Peyer's patch (tissue), 4 donors: ENCODE data around the gene IQSEC3. TPM values are rescaled to one million over a fixed set of nuclear protein-coding genes. Genes with fewer than 3 reads are reported as not detected.

Experiments
- DNase-seq, 3 donors: peaks; one replicate each; pipeline ENCODE4 v3.0.0-alpha.2; 2017 to 2019
- H3K27ac ChIP-seq, 4 donors: fragments of 200-600 bp; sonication (generic); one replicate each; pipeline ENCODE4 v1.5.1; 2016 to 2019
- H3K27me3 ChIP-seq, 2 donors: fragments of 200-600 bp; sonication (generic); one replicate each; pipeline ENCODE4 v1.5.1; 2019
- H3K36me3 ChIP-seq, 3 donors: fragments of 200-600 bp; sonication (generic); one replicate each; pipeline ENCODE4 v1.5.1; 2016 to 2019
- H3K4me1 ChIP-seq, 4 donors: fragments of 200-600 bp; sonication (generic); one replicate each; pipeline ENCODE4 v1.5.1; 2016 to 2019
- H3K4me3 ChIP-seq, 4 donors: fragments of 200-600 bp; sonication (generic); 1 replicate in 3 of 4; 2 replicates in 1 of 4; pipeline ENCODE4 v1.5.1; 2016 to 2019; ENCODE audit warnings: mild to moderate bottlenecking in 1 of 4
- H3K9me3 ChIP-seq, 4 donors: fragments of 200-600 bp; sonication (generic); one replicate each; pipeline ENCODE4 v1.5.1; 2016 to 2019; ENCODE audit warnings: mild to moderate bottlenecking in 1 of 4
- POLR2A ChIP-seq, 2 donors: fragments of 450-650 bp; IDR thresholded peaks; one replicate each; pipeline ENCODE4 v1.5.1; 2017; ENCODE audit warnings: antibody characterized with exemption in 2 of 2, mild to moderate bottlenecking in 2 of 2, moderate library complexity in 2 of 2
- total RNA-seq, 4 donors: library from RNA; depleted of rRNA; stranded (reverse); fragments of >200 nt; gene quantifications; one replicate each; pipeline ENCODE4 v1.1.0, GENCODE V29; 2016
- TF ChIP-seq, protein P1 (sequence below), 6 experiments: fragments of 450-650 bp in 4 of 6; fragments of 200-600 bp in 2 of 6; sonication (generic) in 1 of 6; IDR thresholded peaks; one replicate each; pipeline ENCODE4 v1.5.1; 2017 to 2019; ENCODE audit warnings: antibody characterized with exemption in 6 of 6, mild to moderate bottlenecking in 3 of 6, moderate library complexity in 1 of 6

The IQSEC3 gene
- total RNA-seq, 4 donors from 2014 or later: 0.35 to 3.3 (median 0.58) TPM

DNA sequence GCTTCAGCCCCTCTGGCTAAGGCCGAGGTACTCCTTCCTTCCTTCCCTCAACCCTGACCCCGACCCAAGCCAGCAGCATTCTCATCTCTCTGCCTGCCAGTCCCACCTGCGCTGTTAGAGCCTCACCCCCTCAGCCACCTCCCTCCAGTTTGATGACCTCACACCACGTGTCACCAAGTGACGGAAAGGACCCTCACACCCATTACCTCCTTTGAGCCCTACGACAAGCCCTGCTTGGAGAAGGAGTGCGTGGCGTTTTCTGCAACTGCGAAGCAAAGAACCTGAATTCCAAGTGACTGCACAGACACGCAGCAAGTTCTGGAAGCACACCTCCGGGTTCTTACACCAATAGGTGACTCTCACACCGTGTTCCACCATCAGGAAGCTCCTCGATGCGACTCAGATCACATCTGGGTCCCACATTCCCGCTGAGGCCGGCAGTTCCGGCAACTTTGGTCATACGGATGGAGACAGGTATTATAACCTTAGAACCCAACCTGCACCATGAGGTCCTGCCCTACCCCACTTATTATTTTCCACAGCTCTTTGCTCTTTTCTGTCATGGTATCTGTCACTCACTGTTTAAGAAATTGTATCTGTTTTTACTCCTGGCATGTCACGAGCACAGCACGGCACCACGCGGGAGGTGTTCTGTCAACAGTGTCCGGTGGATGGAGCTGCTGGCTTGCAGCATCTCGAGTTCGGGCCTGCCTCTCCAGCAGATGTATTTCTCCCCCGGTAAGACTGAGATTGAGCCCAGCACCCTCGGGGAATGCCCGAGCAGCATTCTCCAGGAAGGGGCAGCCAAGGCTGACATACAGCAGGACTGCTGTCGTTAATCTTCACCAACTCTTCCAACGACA lies 152.4 kb downstream of the IQSEC3 start:
- no peaks in the 10 kb centered on the region for H3K9me3 ChIP-seq

DNA sequence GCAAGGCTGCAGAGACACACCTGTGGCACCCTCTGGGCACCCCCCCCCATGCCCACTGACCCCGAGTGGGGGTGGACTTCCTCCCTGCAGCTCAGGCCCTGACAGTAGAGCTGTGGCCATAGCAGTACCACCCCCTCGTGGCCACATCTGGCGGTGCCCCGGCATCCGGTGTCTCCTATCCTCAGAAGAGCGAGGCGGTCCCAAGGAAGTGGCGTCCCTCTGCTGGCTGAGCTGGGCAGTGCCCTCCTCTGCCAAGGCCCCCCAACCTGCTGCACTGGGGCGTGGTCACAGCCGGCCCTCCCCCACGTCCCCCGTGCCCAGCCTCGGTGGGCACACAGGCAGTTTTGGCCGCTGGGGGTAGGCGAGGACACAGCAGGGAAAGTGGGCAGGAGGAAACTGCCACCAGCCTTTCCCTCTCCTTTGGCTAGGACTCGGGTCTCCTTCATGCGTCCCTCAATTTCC lies 153.4 kb downstream of the IQSEC3 start:
- H3K4me1 ChIP-seq: no peaks in the 10 kb centered on the region
- H3K4me3 ChIP-seq: no peak overlapping the region
- H3K9me3 ChIP-seq: no peaks in the 10 kb centered on the region
- H3K27ac ChIP-seq: no peak overlapping the region
- peak in 2 of 3 donors; percentile 76 to 80 for DNase-seq
- no peaks in the 10 kb centered on the region for H3K27me3 ChIP-seq
- TF ChIP-seq POLR2A (IDR thresholded peaks at IDR 0.05): no peak
- TF ChIP-seq, protein P1, sequence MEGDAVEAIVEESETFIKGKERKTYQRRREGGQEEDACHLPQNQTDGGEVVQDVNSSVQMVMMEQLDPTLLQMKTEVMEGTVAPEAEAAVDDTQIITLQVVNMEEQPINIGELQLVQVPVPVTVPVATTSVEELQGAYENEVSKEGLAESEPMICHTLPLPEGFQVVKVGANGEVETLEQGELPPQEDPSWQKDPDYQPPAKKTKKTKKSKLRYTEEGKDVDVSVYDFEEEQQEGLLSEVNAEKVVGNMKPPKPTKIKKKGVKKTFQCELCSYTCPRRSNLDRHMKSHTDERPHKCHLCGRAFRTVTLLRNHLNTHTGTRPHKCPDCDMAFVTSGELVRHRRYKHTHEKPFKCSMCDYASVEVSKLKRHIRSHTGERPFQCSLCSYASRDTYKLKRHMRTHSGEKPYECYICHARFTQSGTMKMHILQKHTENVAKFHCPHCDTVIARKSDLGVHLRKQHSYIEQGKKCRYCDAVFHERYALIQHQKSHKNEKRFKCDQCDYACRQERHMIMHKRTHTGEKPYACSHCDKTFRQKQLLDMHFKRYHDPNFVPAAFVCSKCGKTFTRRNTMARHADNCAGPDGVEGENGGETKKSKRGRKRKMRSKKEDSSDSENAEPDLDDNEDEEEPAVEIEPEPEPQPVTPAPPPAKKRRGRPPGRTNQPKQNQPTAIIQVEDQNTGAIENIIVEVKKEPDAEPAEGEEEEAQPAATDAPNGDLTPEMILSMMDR (IDR thresholded peaks at IDR 0.05): peak in 4 of 6 experiments; percentile 55 to 85 (median 76)
- H3K36me3 ChIP-seq: no peaks in the 10 kb centered on the region

More for the DNA sequence above, 152.4 kb downstream of the IQSEC3 start:
- Histone ChIP-seq H3K27me3 (no peaks in the 10 kb centered on the region), H3K4me3 (no peak overlapping the region), H3K27ac (no peak overlapping the region), H3K4me1 (no peaks in the 10 kb centered on the region), H3K36me3 (no peaks in the 10 kb centered on the region)
- no peak for TF ChIP-seq POLR2A (IDR thresholded peaks at IDR 0.05)
- DNase-seq: no peak

DNA sequence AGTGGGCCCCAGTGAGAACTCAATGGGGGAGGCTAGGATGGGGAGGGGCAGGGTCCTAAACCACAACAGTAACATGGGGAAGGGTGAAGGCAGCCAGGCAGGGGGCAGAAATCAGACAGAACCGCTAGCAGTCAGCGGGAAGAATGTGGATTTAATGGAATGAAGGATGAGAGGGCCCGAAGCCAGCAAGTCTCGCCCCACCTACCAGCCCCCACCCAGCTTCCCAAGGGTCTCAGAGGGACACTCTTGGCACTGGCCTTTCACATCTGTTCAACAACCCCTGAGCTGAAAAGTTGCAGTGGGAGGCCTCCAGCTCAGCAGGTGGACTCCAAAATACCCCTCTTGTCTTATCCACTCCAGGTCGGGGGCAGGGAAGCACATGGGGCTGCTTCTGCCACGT lies 153.9 kb downstream of the IQSEC3 start:
- Histone ChIP-seq H3K4me3 (no peak overlapping the region), H3K27me3 (no peaks in the 10 kb centered on the region), H3K4me1 (no peaks in the 10 kb centered on the region), H3K27ac (no peak overlapping the region), H3K9me3 (no peaks in the 10 kb centered on the region), H3K36me3 (no peaks in the 10 kb centered on the region)
- TF ChIP-seq, protein P1 (IDR thresholded peaks at IDR 0.05): no peak
- TF ChIP-seq POLR2A (IDR thresholded peaks at IDR 0.05): no peak
- DNase-seq: no peak

DNA sequence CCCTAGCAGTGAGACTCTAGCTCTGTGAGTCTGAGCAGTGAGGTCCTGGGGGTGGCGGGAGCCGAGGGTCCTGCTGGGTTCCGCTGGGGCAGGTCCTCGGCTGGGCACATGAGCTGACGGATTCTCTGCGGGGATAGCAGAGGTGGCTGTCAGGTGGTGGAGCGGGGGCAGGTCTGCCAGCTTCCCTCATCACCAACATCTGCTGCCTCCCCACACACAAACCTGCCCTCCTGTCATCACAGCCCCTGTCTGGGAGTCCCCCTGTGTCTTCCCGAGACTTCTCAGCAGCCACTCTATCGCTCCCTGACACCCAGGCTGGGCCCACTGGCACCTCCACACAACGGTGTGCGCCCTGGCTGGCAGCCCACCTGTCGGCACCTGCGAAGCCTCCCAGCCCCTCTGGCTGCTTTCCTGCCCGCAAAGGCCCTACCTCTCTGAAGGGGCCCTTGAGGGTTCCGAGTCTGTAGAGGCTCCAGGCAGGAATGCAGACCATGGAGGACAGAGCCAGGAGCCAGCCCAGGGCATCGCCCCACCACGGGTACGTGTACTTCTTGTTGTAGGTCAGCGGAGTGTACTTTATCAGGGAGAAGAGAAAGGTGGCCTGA lies 154.5 kb downstream of the IQSEC3 start:
- TF ChIP-seq, protein P1 (IDR thresholded peaks at IDR 0.05): no peak
- TF ChIP-seq POLR2A (IDR thresholded peaks at IDR 0.05): no peak
- DNase-seq: no peak
- no peak overlapping the region for H3K4me3 ChIP-seq
- H3K4me1 ChIP-seq: no peaks in the 10 kb centered on the region
- H3K9me3 ChIP-seq: no peaks in the 10 kb centered on the region
- no peak overlapping the region for H3K27ac ChIP-seq
- H3K27me3 ChIP-seq: no peaks in the 10 kb centered on the region
- no peaks in the 10 kb centered on the region for H3K36me3 ChIP-seq

DNA sequence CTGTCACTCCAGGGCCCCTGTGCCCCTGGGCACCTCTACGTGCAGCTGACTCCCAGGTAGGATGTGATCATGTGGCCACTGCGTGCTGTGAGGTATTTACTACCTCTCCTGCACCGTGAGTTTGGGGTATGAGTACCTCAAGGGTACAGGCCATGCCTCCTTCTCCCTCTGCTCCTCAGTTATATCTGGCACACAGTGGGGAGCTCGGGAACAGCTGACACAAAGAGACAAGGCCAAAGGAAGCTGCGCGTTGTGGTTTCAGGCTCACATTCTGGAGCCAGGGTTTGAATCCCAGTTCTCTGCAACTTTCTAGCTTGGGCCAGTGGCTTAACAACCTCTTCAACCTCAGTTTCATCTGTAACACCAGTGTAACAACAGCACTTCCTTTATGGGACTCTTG lies 155.2 kb downstream of the IQSEC3 start:
- DNase-seq: no peak
- no peaks in the 10 kb centered on the region for H3K4me1 ChIP-seq
- no peaks in the 10 kb centered on the region for H3K27me3 ChIP-seq
- H3K4me3 ChIP-seq: no peak overlapping the region
- TF ChIP-seq, protein P1 (IDR thresholded peaks at IDR 0.05): no peak
- TF ChIP-seq POLR2A (IDR thresholded peaks at IDR 0.05): no peak
- H3K9me3 ChIP-seq: no peaks in the 10 kb centered on the region
- H3K36me3 ChIP-seq: no peaks in the 10 kb centered on the region
- no peak overlapping the region for H3K27ac ChIP-seq

DNA sequence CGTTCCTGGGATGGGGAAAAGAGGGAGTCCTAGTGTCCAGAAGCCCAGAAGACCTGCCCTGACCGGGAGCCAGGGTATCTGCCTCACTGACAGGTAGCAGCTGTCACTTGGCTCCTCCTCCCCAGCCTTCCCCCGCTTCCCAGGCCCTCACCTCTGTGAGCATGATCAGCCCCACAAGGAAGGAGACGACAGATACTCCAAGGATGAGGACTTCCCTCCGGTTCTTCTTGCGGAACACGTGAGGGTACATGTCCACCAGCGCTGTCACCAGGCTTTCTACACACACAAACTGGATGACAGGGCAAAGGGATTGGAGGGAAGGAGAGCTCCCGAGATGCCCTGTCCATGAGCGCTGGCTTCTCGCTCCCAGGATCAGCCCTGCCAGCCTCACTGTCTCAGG lies 157.3 kb downstream of the IQSEC3 start:
- no peak for DNase-seq
- Histone ChIP-seq H3K4me1 (no peaks in the 10 kb centered on the region), H3K27ac (no peak overlapping the region), H3K9me3 (no peaks in the 10 kb centered on the region), H3K4me3 (no peak overlapping the region), H3K27me3 (no peaks in the 10 kb centered on the region), H3K36me3 (no peaks in the 10 kb centered on the region)
- TF ChIP-seq POLR2A (IDR thresholded peaks at IDR 0.05): no peak
- TF ChIP-seq, protein P1 (IDR thresholded peaks at IDR 0.05): no peak
